ENCODE data around the gene JMJD1C.

DNA sequence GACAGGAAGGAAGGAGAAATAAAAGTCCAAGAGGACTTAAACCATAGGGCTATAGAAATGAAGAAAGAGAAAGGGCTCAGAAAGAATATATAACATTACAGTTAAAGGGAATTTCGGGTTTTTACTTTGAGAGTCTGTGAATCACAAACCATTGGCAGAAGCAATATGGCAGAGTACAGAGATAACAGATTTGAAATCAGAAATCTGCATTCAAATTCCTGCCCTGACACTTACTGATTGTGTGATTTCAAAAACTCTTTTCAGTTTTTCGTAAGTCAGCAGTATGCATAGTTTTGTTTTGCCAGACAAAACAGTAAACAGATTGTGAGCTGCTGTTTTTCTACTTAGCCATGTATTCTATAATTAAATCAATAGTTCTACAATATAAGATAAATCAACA is 8.2 kb downstream of the JMJD1C start:
- TF ChIP-seq, protein P1, sequence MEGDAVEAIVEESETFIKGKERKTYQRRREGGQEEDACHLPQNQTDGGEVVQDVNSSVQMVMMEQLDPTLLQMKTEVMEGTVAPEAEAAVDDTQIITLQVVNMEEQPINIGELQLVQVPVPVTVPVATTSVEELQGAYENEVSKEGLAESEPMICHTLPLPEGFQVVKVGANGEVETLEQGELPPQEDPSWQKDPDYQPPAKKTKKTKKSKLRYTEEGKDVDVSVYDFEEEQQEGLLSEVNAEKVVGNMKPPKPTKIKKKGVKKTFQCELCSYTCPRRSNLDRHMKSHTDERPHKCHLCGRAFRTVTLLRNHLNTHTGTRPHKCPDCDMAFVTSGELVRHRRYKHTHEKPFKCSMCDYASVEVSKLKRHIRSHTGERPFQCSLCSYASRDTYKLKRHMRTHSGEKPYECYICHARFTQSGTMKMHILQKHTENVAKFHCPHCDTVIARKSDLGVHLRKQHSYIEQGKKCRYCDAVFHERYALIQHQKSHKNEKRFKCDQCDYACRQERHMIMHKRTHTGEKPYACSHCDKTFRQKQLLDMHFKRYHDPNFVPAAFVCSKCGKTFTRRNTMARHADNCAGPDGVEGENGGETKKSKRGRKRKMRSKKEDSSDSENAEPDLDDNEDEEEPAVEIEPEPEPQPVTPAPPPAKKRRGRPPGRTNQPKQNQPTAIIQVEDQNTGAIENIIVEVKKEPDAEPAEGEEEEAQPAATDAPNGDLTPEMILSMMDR (IDR thresholded peaks at IDR 0.05), result no peak
- no peak for TF ChIP-seq POLR2A (IDR thresholded peaks at IDR 0.05)

Data from ovary (tissue), 3 donors.